Activated T-helper 1 cell treated with anti-CD3 and anti-CD28 coated beads, Interleukin-12 subunit alpha, Interleukin-12 subunit beta, Interleukin-2, Interleukin-4 antibody, amounts not matched to agents 30 ng/mL and 10 ng/mL and 1 ng/mL, durations not matched to agents 14 hours and 24 hours and 36 hours (primary cell): Measurements from ENCODE around the gene RBMS3. TPM values are rescaled to one million over a fixed set of nuclear protein-coding genes. Genes with fewer than 3 reads are reported as not detected.

Experiments
- DNase-seq: peaks from one replicate; pipeline ENCODE4 v3.0.0; 2021; ENCODE audit warnings: low spot score
- H3K27ac Mint-ChIP-seq: one replicate; pipeline ENCODE4 v1.8.0; 2021; ENCODE audit warnings: mild to moderate bottlenecking, mixed read lengths
- H3K27me3 Mint-ChIP-seq: one replicate; pipeline ENCODE4 v1.8.0; 2022; ENCODE audit warnings: mild to moderate bottlenecking, moderate library complexity, mixed read lengths; ENCODE audit not compliant: insufficient read depth
- H3K36me3 Mint-ChIP-seq: one replicate; pipeline ENCODE4 v1.8.0; 2021; ENCODE audit warnings: low read depth, mixed read lengths
- H3K4me1 Mint-ChIP-seq: one replicate; pipeline ENCODE4 v1.8.0; 2021; ENCODE audit warnings: low read depth, mixed read lengths
- H3K4me3 Mint-ChIP-seq: one replicate; pipeline ENCODE4 v1.8.0; 2021; ENCODE audit warnings: mild to moderate bottlenecking, moderate library complexity, mixed read lengths
- H3K9me3 Mint-ChIP-seq: one replicate; pipeline ENCODE4 v1.8.0; 2021; ENCODE audit warnings: mixed read lengths
- intact Hi-C: fragments of 100-400 bp; cut with micrococcal nuclease; formaldehyde crosslinking; loops from one replicate; pipeline ENCODE4 v1.15.1; 2024
- total RNA-seq: library from RNA; stranded (reverse); gene quantifications from 2 replicates; pipeline ENCODE4 v1.2.3, GENCODE V29; 2022

Gene RBMS3
- total RNA-seq, 1 donor from 2014 or later: 3.7 TPM

DNA sequence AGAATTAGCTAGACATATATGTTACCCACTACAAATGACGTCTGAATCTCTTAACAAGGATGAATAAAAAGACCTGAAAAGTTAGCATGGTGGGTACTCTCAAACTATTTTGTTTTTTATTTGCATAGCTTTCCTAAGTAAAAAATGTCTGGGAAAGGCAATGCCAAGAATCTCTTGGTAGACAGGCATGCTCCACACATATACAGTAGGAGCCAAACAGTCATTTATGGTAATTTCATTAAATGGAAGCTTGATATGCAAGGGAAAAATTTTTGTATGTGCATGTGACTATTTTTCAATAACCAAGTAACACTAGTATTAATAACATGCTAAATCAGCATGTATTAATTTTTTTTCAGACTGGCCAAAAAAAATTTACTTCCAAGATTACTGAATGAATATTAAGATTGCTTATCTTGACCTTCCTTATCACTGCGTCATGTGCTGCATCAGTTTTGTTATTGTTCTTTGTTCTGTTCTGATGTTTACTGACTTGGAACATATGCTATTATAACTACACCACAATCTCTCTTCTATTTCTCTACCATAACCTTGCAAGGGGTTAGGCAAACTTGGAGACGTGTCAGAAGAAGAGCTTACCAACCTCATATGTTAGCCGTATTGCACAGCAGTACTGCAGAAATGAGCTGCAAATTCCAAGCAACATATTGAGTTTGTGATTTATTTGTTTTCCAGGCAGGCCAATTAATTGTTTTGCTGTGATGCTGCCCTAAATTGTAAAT, 255.3 kb downstream of the RBMS3 start:
- H3K4me1 Mint-ChIP-seq: no peaks in the 10 kb centered on the region
- H3K9me3 Mint-ChIP-seq: no peaks in the 10 kb centered on the region
- no peaks in the 10 kb centered on the region for H3K36me3 Mint-ChIP-seq
- H3K27ac Mint-ChIP-seq: no peak overlapping the region
- H3K4me3 Mint-ChIP-seq: no peak overlapping the region
- no peaks in the 10 kb centered on the region for H3K27me3 Mint-ChIP-seq
- intact Hi-C loops: no loop called here
- no peak for DNase-seq

GRCh38 chr3:29537889-29538609, 257.2 kb downstream of the RBMS3 start:
- no peak overlapping the region for H3K27ac Mint-ChIP-seq
- DNase-seq: no peak
- H3K4me3 Mint-ChIP-seq: no peak overlapping the region
- intact Hi-C loops: no loop called here
- H3K27me3 Mint-ChIP-seq: no peaks in the 10 kb centered on the region
- H3K4me1 Mint-ChIP-seq: no peaks in the 10 kb centered on the region
- no peaks in the 10 kb centered on the region for H3K36me3 Mint-ChIP-seq
- no peaks in the 10 kb centered on the region for H3K9me3 Mint-ChIP-seq

DNA sequence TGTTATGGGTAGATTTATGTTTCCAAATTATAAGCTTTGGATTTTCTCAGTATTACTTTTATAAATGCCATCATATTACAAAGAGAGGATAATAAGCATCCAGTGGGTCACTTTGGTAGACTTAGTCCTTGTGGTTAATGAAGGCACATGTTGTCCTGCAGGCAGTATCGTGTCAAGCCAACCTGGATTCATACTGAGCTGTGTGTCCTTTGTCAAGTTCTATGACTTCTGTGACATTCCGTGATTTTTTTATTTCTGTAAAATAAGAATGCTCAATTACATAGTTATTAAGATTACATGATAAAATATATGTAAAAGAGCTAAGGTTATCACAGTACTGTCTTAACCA, 257.7 kb downstream of the RBMS3 start:
- intact Hi-C loops: no loop called here
- Mint-ChIP-seq H3K4me3 (no peak overlapping the region), H3K27me3 (no peaks in the 10 kb centered on the region), H3K4me1 (no peaks in the 10 kb centered on the region), H3K9me3 (no peaks in the 10 kb centered on the region), H3K27ac (no peak overlapping the region), H3K36me3 (no peaks in the 10 kb centered on the region)
- DNase-seq: no peak

- Mint-ChIP-seq H3K36me3 (no peaks in the 10 kb centered on the region), H3K27me3 (peaks cover under 1% of the 10 kb centered on the region), H3K27ac (no peak overlapping the region), H3K9me3 (no peaks in the 10 kb centered on the region), H3K4me1 (no peaks in the 10 kb centered on the region), H3K4me3 (no peak overlapping the region)
- DNase-seq: no peak
- intact Hi-C loops: no loop called here
Measured at GRCh38 chr3:29540544-29540943, 259.7 kb downstream of the RBMS3 start.

GRCh38 chr3:29544701-29545363, 264.0 kb downstream of the RBMS3 start:
- no peak overlapping the region for H3K27ac Mint-ChIP-seq
- peaks cover 2% of the 10 kb centered on the region for H3K27me3 Mint-ChIP-seq
- intact Hi-C loops: no loop called here
- no peaks in the 10 kb centered on the region for H3K9me3 Mint-ChIP-seq
- no peaks in the 10 kb centered on the region for H3K4me1 Mint-ChIP-seq
- H3K4me3 Mint-ChIP-seq: no peak overlapping the region
- no peaks in the 10 kb centered on the region for H3K36me3 Mint-ChIP-seq
- DNase-seq: no peak

GRCh38 chr3:29545615-29546014, 264.7 kb downstream of the RBMS3 start:
- intact Hi-C loops: no loop called here
- Mint-ChIP-seq H3K27me3 (peaks cover 2% of the 10 kb centered on the region), H3K27ac (no peak overlapping the region), H3K4me1 (no peaks in the 10 kb centered on the region), H3K9me3 (no peaks in the 10 kb centered on the region), H3K36me3 (no peaks in the 10 kb centered on the region), H3K4me3 (no peak overlapping the region)
- no peak for DNase-seq

DNA sequence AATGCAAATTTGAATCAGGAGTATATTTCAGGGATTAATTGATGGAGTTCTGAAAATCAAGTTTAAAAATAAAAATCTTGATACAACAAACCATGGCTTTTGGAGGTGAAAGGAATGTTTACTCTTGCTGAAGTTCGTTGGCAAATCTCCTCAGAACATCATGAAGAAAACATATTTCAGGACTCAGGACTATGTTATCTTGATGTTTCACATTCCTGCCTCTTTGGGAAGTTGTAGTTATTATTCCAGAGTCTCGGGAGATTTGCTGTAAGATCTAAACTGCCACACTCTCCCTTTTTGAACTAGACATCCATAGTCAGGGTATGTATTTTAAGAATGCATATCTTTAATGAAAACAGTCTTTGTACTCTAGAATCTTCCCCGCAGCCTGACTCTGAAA, 271.2 kb downstream of the RBMS3 start:
- no peaks in the 10 kb centered on the region for H3K27me3 Mint-ChIP-seq
- H3K4me3 Mint-ChIP-seq: no peak overlapping the region
- DNase-seq: no peak
- no peak overlapping the region for H3K27ac Mint-ChIP-seq
- peaks cover 7% of the 10 kb centered on the region for H3K4me1 Mint-ChIP-seq
- H3K9me3 Mint-ChIP-seq: no peaks in the 10 kb centered on the region
- intact Hi-C loops: no loop called here
- H3K36me3 Mint-ChIP-seq: no peaks in the 10 kb centered on the region

- Mint-ChIP-seq H3K9me3 (no peaks in the 10 kb centered on the region), H3K4me1 (peaks cover 7% of the 10 kb centered on the region), H3K36me3 (no peaks in the 10 kb centered on the region), H3K4me3 (no peak overlapping the region), H3K27me3 (no peaks in the 10 kb centered on the region), H3K27ac (no peak overlapping the region)
- no peak for DNase-seq
- intact Hi-C loops: no loop called here
Measured at GRCh38 chr3:29554566-29554965, 273.7 kb downstream of the RBMS3 start.

DNA sequence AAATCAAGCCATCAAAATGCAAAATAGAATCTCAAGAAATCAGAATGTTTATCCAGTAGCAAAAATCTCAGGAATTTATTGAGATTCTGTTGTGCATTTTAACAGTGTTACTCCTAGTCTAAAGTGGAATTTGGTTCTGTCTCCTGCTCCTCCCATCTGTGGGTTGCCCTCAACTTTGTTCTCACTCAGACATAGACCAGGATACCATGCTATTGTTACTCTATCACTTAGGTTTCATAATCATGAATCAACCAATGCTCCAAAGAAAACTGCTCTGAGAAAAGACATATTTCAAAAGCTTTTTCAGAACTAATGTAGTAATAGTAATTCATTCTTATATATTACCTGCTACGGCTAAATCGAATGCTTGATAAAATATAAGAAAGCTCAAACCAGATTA, 274.7 kb downstream of the RBMS3 start:
- Mint-ChIP-seq H3K27me3 (no peaks in the 10 kb centered on the region), H3K4me3 (no peak overlapping the region), H3K4me1 (peaks cover 7% of the 10 kb centered on the region), H3K36me3 (no peaks in the 10 kb centered on the region), H3K27ac (no peak overlapping the region), H3K9me3 (no peaks in the 10 kb centered on the region)
- intact Hi-C loops: no loop called here
- DNase-seq: no peak

- intact Hi-C loops: no loop called here
- no peaks in the 10 kb centered on the region for H3K27me3 Mint-ChIP-seq
- H3K9me3 Mint-ChIP-seq: no peaks in the 10 kb centered on the region
- no peak for DNase-seq
- H3K36me3 Mint-ChIP-seq: no peaks in the 10 kb centered on the region
- H3K27ac Mint-ChIP-seq: no peak overlapping the region
- no peak overlapping the region for H3K4me3 Mint-ChIP-seq
- H3K4me1 Mint-ChIP-seq: peaks cover 7% of the 10 kb centered on the region
Measured at GRCh38 chr3:29557186-29557585, 276.3 kb downstream of the RBMS3 start.

GRCh38 chr3:29557825-29558224, 277.0 kb downstream of the RBMS3 start:
- intact Hi-C loops: no loop called here
- Mint-ChIP-seq H3K27ac (no peak overlapping the region), H3K9me3 (no peaks in the 10 kb centered on the region), H3K36me3 (no peaks in the 10 kb centered on the region), H3K4me1 (peaks cover 7% of the 10 kb centered on the region), H3K27me3 (no peaks in the 10 kb centered on the region), H3K4me3 (no peak overlapping the region)
- DNase-seq: no peak

DNA sequence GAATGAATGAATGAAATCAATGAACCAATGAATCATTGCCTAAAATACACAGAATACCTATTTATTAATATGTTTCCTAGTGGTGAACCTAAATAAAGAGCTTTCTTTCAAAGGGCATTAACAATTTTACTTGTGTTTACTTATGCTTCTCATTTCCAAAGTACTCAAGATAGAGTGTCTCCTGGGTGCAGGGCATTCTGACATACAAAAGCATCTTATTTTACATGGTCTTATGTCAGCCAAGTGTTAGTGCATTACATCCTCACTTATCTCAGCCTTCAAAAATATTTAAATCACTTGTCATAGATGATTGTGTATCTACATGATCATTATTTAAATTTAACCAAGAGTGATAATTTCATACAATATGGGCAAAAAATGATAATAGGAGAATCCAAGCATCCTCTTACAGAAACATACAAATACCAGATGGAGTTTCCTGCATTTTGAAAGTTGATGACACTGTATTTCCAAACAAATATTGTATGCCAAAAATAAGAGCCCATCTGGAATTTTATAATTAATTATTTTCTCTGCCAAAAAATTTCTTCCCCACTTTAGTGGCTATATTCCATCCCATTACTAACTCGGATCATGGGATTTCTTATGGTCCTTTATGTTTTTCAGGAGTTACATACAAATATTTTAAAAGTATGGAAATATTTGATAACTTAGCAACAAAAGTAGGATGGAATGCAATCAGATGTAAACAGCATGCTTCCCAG, 279.0 kb downstream of the RBMS3 start:
- no peaks in the 10 kb centered on the region for H3K9me3 Mint-ChIP-seq
- H3K27ac Mint-ChIP-seq: no peak overlapping the region
- H3K27me3 Mint-ChIP-seq: no peaks in the 10 kb centered on the region
- no peaks in the 10 kb centered on the region for H3K36me3 Mint-ChIP-seq
- DNase-seq: no peak
- no peak overlapping the region for H3K4me3 Mint-ChIP-seq
- intact Hi-C loops: no loop called here
- no peaks in the 10 kb centered on the region for H3K4me1 Mint-ChIP-seq

GRCh38 chr3:29561651-29562149, 280.8 kb downstream of the RBMS3 start:
- intact Hi-C loops: no loop called here
- Mint-ChIP-seq H3K27ac (no peak overlapping the region), H3K4me3 (no peak overlapping the region), H3K27me3 (no peaks in the 10 kb centered on the region), H3K4me1 (no peaks in the 10 kb centered on the region), H3K36me3 (no peaks in the 10 kb centered on the region), H3K9me3 (no peaks in the 10 kb centered on the region)
- DNase-seq: no peak
